Measurements from ENCODE around the gene NGRN.
"Not testable (repeated sequence)": the region's sequence is repeated elsewhere in the genome, so short reads cannot be mapped to it uniquely, and the experiment has no call there.

Gene NGRN

DNA sequence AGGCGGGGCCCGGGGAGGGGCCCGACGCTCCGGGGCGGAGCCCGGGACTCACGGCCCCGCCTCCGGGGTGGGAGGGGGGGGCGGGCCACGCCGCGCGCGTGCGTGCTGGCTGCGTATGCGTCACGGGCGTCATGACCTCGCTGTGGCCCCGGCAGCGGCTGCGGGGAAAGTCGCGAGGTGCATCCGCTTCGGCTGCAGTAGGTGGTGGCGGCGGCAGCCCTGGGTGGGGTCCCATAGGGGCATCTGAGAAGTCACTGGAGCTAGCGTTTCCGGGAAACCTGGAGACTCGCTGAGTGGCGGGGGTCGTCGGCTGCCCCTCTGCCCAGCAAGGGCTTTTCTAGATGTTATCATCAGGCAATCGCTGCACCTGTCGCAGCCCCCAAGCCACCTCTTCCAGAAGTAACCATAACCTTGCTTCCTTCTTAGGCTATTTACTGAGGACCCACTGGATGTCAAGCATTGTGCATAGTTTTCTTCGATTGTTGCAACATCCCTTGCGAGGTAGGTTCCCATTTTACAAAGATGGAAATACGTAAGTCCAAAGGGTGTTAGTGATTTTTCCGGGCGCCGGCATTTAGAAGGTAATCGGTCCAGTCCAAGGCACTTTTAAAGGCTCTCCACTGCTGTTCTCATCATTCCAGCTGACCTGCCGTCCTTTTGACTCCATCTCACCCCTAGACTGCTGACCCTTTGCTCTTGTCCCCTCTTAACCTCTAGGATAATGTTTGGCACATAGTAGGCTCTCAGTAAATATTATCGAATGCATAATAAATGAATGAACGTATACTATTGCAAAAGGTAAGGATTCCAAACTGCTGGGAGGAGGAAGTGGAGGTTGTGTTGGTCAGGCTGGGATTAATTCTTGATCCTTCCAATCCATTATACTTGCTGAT lies 31.1 kb upstream of the NGRN start, which contains the start of gene GDPGP1:
Gene GDPGP1, plus strand, starts transcription at position 114 of the 893 bp plus-strand sequence. CDS start 6,700 bp downstream, outside the sequence.
- peak in 2 of 3 experiments; percentile 61 to 94 for DNase-seq

DNA sequence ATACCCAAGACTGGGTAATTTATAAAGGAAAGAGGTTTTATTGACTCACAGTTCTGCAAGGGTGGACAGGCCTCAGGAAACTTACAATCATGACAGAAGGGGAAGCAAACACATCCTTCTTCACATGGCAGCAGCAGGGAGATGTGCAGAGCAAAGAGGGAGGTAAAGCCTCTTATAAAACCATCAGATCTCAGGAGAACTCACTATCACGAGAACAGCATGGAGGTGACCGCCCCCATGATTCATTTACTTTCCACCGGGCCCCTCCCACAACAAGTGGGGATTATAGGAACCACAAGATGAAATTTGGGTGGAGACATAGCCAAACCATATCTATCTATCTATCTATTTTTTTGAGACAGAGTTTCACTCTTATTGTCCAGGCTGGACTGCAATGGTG lies 26.1 kb upstream of the NGRN start:
- DNase-seq = no peak

DNA sequence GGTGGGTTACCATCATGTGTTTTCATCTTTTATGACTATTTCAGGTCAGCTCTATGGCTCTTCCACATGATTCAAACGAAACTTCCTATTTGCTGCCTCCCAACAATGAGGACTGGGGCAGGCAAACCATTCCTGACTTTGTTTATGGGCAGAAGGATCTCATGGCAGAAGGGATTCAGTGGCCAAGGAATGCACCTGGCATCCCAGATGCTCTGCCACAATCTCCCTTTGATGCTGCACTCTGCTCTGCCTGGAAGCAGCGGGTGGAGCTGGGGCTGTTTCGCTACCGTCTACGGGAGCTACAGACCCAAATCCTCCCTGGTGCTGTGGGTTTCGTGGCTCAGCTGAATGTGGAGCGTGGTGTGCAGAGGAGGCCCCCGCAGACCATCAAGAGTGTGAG lies 24.6 kb upstream of the NGRN start:
- DNase-seq = no peak

DNA sequence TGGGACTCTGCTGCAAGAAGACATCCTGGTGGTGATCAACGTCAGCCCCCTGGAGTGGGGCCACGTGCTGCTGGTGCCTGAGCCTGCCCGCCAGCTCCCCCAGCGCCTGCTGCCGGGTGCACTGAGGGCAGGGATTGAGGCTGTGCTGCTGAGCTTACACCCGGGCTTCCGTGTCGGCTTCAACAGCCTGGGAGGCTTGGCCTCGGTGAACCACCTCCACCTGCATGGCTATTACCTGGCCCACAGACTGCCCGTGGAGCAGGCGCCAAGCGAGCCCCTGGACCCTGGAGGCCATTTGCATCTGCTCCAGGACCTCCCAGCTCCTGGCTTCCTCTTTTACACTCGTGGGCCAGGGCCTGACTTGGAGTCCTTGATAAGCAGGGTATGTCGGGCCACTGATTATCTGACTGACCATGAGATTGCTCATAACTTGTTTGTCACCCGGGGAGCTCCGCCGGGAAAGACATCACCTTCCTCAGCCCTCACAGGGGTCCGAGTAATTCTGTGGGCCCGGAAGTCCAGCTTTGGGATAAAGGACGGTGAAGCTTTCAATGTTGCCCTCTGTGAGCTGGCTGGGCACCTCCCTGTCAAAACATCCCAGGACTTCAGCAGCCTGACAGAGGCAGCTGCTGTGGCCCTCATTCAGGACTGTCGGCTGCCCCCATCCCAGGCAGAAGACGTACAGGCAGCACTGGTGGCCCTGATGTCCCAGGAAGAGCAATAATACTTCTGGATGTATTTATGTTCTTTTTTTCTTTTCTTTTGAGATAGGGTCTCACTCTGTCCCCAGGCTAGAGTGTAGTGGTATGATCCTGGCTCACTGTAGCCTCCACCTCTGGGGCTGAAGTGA lies 23.9 kb upstream of the NGRN start:
- no peak for DNase-seq

GRCh38 chr15:90243943-90244639 lies 21.4 kb upstream of the NGRN start:
- no peak for DNase-seq

DNA sequence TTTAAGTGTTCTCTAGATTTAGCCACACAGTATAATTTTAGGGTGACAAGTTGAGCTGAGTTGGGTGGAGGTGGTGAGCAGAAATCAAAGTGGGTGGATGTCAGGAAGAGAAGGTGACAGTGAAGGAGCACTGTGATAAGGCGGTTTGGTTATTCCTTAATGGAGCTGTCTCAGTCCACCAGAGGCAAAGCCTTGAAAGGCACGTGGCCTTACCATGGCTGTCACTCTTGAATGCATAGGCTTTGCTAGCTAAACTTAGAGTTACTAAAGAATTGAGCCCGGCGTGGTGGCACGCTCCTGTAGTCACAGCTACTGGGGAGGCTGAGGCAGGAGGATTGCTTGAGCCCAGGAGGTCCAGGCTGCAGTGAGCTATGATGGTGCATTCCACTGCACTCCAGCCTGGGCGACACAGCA lies 16.7 kb upstream of the NGRN start:
- no peak for DNase-seq

GRCh38 chr15:90249203-90249863 lies 16.1 kb upstream of the NGRN start, which contains the start of gene TTLL13:
TTLL13 (plus strand) TSS chr15:90249556; CDS start chr15:90250631, 1,075 bp downstream.
- peak; percentile 87 to 98 (median 97) for DNase-seq

DNA sequence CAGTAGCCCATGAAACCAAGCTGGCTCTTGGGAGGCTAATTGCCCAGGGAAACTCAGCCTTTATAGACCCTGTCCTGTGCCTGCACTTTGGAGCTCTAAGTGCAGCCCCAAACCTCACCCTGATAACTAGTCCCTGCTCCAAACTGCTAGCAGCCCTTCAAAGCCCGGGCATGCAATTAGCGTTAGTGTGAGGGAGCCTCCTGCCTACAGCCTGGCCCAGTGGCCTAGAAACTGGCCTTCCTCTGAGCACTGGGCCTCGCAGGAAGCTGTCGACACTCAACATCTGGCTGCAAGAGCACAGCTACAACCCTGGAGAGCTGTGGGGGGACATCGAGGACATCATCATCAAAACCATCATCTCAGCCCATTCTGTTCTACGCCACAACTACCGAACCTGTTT lies 7.7 kb upstream of the NGRN start:
- DNase-seq = no peak

DNA sequence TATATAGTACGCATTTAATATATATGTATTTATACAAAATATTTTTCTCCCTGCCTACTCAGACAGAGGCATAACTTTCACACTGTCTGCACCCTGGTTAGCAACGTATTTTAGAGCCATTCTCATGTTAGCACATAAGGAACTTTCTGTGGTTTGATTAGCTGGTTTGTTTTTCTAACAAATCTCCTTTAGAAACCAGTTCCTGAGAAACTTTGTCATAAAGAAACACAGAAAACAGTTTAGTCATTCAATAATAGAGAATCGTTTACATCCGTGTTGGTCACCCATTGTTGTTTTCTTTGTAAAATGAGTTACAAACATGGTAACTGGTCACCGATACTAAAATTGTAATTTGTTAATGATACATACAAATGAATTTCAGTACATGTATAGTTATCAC lies 5.9 kb upstream of the NGRN start:
- no peak for DNase-seq

DNA sequence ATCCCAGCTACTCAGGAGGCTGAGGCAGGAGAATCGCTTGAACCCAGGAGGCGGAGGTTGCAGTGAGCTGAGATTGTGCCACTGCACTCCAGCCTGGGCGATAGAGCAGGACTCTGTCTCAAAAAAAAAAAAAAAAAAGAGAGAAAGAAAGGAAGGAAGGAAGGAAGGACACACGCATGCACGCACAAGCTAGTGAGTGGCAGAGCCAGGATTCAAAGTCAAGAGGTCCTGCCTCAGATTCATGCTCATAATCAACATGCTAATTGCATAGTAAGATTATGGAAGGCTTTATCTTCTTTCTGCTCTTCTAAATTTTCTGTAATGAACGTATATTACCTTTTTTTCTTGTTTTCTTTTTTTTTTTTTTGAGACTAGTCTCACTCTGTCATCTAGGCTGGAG lies 4.7 kb upstream of the NGRN start:
- DNase-seq = not testable (repeated sequence)

- DNase-seq = no peak
Measured at GRCh38 chr15:90261811-90262210, 3.7 kb upstream of the NGRN start.

- DNase-seq = no peak
Measured at GRCh38 chr15:90262426-90262825, 3.0 kb upstream of the NGRN start.

GRCh38 chr15:90264671-90265070 lies 801 bp upstream of the NGRN start:
- DNase-seq = no peak

- DNase-seq = peak; percentile 47 to 94 (median 89)
Measured at GRCh38 chr15:90266061-90266431, 574 bp downstream of the NGRN start.

GRCh38 chr15:90266485-90266884 lies 1.0 kb downstream of the NGRN start:
- DNase-seq = peak; percentile 31 to 74 (median 31)

DNA sequence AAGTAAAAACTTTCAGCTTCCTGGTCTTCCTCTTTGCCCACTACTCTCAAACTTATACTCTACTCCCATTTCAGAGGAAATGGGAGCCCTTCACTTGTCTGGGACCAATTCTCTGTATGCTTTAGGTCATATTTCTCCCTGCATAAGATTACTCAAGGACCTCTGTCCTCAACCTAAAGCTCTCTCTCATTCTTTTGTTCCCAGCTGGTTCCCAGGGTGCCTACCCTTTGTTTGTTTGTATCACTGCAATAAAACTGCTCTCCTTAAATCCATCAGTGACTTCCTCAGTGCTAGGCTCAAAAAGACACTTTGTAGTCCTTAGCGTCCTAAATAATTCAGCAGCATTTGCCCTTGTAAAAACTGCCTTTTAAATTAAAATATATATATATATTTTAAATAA lies 2.9 kb downstream of the NGRN start:
- DNase-seq = peak in 2 of 3 experiments; percentile 49 to 57

GRCh38 chr15:90270502-90271150 lies 5.2 kb downstream of the NGRN start:
- DNase-seq = no peak

DNA sequence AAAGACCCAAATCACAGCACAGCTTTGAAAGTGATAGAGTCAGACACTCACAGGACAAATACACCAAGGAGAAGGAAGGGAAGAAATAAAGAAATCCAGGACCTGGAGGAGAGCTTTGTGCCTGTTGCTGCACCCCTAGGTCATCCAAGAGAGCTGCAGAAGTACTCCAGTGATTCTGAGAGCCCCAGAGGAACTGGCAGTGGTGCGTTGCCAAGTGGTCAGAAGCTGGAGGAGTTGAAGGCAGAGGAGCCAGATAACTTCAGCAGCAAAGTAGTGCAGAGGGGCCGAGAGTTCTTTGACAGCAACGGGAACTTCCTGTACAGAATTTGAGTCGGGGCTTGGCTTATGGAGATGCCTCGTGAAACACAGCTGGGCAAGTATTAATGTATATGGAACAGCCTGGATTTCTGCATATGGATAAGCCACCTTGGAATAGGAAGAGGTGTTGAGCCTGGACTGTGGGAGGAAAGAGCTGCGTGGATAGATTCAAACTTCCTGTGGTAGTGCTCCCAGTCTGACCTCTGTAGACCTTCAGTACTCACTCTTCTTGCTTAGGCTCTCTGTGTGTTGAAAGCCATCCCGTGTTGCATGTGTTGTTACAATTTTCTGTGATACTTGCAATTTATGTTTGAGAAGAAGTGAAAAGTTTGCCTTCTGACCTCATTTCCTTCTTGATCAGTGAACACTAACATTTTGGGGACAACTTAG lies 6.1 kb downstream of the NGRN start:
- no peak for DNase-seq

GRCh38 chr15:90278467-90278866 lies 13.0 kb downstream of the NGRN start:
- not testable (repeated sequence) for DNase-seq

- DNase-seq = not testable (repeated sequence)
Measured at GRCh38 chr15:90280743-90281142, 15.3 kb downstream of the NGRN start.

- DNase-seq = peak in 1 of 3 experiments; percentile 65
Measured at GRCh38 chr15:90281637-90282036, 16.2 kb downstream of the NGRN start.
